GM18499 (cell line): Measurements from ENCODE around the gene TSPO.
"Not testable (repeated sequence)": the region's sequence is repeated elsewhere in the genome, so short reads cannot be mapped to it uniquely, and the experiment has no call there.

Source experiments
- ATAC-seq: cut with Tn5 transposase; IDR thresholded peaks from one replicate; pipeline ENCODE4 v1.9.1; 2021; ENCODE audit warnings: moderate number of reproducible peaks; ENCODE audit not compliant: insufficient read depth, unreplicated experiment

The TSPO gene

DNA sequence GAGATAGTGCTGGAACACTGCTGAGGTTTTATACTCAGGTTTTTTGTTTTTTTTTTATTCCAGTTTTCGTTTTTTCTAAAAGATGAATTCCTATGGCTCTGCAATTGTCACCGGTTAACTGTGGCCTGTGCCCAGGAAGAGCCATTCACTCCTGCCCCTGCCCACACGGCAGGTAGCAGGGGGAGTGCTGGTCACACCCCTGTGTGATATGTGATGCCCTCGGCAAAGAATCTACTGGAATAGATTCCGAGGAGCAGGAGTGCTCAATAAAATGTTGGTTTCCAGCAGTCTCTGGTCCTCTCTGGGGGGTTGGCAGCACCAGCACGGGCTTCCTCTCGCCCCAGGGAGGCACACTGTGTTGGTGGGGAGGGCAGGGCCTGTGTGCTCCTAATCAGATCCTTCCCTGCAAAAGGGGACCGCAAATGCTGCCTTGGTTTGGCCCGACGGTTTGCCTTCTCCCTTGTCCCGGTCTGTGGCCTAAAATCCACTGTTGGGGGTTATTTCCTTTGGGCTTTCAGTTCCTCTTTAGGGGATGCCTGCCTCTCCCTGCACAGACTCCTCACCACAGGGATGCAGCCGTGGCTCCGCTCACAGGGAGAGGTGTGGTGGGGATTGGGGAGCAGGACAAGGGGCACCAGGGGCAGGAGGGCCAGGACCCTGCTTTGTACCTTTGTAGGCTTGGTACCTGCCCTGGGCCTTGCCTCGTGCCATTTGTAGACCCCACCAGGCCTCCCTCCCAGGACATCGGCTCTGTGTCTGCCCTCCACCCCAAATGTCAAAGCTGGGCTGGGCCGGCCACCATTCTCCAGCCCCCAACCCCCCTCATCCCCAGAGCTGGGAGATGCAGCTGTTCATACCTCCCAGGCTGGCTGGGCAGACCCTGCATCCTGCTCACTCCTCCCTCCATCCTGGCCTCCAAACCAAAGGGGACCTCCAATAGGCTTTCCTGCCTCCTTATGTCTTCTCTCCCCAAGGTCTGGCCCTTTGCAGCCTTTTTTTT, 21.6 kb upstream of the TSPO start:
- no peak for ATAC-seq

DNA sequence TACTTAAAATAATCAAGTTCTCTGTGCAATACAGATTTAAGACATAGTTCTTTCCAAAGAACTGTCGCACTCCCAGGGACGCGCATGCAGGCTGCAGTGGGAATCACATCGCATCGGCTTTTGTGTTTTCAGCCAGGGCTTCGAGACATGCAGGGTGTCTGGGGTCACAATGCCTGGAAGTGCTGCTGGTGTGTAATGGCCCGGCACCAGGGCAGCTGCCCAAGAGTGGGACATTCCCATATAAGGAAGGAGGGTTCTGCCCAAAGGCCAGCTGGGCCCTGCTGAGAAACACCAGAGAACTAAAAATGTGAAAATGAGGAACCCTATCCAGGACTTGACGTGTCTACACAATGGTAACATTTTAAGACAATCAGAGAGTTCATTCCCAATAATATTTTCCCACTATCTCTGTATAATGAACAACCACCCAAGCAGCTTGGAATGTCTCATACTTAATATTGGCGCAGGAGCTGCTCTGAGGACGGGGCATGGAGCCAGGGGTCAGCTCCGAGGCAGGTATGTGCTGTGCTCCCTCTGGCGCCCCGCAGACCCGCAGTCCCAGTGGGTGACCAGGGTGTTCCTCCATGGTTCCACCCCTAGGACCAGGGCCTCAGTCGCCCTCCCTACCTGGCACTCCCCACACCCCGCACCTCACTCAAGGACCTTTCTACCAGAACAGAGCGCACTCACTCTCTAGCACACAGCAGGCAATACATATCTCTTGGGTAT, 19.4 kb upstream of the TSPO start:
- no peak for ATAC-seq

DNA sequence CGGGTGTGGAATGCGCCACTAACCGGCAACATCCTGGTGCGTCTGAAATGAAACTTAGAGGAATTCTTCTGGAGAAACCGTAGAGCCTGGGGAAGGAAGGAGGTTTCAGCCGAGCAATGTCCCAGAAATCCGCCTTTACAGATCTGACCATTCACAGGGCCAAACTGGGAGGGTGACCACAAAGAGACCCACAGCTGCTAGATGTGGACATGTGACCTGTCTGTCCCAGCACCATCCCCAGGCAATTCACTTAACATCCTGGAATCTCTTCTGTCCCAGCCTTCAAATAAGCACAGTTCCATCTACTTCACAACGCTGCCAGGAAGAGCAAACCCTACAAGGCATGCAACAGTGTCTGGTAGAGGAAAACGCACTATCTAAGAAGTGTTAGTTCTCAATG, 18.0 kb upstream of the TSPO start:
- no peak for ATAC-seq

DNA sequence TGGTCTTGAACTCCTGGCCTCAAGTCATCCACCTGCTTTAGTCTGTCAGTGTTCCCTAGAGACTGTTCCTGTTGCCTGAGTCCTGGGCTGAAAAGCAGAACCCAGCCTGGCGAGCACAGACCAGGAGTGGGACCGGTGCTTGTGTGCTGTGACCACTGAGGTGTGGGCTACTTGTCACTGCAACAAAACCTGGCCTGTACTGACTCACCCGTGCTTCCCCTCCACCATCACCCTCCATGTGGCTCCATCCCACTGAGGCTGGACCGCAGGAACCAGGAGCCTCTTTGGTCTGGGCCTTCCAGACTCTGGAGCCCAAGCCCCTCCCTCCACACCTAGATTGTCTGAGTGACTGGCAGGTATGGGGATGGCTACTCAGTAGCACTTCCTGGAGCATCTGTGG, 16.8 kb upstream of the TSPO start:
- no peak for ATAC-seq

DNA sequence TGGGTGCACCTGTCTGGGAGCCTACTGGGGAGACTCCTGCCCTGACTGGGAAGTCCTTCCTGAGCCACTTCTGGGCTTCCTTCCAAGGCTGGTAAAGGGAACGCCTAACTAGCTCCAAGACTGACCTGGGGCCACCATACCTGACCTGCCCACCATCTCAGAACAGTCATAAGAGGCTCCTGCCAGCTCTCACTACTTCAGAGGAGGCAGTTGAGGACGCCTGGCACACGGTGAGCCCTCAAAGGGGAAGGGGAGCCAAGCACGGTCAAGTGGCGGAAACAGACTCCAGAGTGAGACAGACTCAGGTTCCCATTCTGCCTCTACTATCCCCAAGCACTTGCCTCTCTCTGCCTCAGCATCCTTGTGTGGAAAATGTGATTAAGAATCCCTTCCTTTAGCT, 15.8 kb upstream of the TSPO start:
- no peak for ATAC-seq

DNA sequence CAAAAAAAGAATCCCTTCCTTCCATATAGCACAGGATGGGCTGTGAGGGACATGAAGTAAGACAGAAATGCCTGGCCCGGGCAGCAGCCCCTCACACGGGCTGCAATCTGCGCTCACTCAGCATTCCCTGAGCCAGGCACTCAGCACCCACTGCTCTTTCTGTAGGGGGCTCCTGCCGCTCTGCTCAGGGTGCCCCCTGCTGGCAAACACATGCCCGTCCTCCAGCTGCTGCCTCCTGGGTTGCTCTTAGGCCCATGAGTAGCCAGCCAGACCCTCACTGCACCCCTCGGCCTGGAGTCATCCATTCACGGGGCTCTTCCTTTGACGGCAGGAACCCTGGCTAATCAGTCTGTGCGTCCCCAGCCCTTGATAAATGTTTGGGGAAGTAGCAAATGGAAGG, 15.1 kb upstream of the TSPO start:
- no peak for ATAC-seq

DNA sequence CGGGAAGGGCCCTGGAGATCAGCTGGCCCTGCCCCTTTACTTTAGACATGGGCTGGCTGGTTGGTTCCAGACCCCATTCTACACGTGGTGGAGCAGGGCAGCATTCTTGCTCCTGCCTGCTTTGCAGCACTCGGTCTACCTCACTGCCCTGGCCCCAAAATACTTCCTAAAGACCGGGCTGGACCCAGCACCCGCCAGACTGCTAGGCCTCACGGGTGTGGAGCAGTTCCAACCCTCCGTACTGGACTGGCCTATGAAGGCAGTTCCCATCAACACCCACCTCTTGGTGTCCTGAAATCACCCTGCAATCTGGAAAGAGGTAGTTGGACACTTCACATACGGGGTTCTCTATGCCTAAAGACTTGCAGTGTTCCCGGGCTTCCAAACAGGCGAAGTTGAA, 14.6 kb upstream of the TSPO start:
- ATAC-seq = no peak

DNA sequence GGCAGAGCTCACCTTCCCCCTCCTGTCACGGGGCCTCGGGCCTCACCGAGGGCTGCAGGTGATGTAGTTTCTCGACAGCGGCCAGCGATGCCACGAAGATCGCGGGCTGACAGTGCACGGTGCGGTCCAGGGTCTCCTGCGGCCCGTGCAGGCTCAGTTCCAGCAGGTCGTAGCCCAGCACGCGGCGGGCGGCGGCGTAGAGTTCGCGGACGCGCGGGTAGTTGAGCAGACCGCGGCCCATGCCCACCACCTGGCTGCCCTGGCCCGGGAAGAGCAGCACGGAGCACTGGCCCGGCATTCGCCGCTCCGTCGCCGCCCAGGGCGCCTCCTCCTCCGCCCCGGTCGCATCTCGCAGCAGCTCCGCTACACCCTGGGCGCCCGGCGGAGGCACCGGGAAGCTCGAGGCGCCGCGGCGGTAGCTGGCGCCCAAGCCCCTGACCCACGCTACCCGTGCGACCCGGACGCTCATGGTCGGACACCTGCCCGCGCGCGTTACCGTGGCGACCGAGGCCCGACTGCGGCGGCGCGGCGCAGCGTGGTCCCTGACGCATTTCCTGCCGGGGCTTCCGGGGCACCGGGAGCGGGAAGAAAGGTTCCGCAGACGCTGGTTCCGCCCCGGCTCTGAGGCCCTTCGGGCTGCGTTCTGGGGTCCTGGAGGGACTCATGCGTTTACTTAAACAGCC, 8.3 kb upstream of the TSPO start, which contains the start of gene MCAT:
TSS of gene MCAT (minus strand) at position 519 of the 683 bp plus-strand sequence. CDS start at position 469, 50 bp downstream.
- no peak for ATAC-seq

DNA sequence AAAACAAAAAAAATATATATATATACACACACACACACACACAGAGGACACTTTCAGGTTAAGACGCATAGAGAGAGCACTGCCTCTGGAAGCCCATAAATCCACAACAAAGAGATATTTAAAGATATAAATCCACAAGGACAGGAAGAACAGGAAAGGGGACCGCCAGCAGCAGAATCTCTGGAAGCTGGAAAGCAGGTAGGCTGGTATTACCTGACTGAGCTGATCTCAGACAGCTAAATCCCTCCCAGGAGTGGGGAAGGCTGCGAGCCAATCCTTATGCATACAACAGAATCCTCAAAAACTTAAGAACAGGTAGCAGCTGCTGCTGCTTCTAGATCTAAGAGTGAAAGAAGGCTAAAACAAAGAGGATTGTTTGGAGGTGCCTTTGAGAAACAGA, 6.4 kb upstream of the TSPO start:
- ATAC-seq = no peak

DNA sequence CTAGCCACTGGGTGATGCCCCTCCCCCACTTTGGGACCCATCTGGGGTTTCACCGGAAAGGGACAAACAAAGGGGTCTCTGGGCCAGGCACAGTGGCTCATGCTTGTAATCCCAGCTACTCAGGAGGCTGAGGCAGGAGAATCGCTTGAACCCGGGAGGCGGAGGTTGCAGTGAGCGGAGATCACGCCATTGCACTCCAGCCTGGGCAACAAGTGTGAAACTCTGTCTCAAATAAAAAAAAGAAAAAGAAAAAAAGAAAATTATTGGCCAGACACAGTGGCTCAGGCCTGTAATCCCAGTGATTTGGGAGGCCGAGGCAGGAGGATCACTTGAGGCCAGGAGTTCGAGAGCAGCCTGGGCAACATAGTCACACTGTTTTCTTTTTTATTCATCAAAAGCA, 6.0 kb upstream of the TSPO start:
- ATAC-seq = not testable (repeated sequence)

DNA sequence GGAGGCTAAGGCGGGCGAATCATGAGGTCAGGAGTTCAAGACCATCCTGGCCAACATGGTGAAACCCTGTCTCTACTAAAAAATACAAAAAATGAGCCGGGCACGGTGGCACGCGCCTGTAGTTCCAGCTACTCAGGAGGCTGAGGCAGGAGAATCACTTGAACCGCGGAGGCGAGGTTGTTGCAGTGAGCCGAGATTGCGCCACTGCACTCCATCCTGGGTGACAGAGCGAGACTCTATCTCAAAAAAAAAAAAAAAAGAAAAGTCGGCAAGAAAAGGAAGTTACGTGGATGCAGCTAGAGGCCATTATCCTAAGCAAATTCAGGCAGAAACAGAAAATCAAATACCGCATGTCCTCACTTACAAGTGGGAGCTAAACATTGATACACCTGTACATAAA, 5.0 kb upstream of the TSPO start:
- ATAC-seq = not testable (repeated sequence)

DNA sequence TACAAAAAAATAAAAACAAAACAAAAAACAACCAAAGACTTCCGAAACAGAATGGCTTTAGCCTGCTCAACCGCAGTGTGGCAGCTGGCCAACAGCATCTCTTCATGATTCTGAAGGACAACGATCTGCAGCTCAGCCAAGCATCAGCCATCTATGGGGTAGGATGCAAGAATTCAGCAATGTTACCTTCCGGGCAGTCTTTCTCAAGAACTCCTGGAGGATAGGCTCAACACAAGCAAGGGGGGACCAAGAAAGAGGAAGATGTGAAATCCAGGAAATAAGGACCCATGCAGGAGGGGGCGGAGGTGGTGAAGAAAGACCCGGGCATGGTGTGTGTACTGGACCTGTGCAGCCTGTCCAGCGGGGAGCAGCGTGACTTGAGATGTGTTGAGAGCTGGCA, 3.5 kb upstream of the TSPO start:
- no peak for ATAC-seq

DNA sequence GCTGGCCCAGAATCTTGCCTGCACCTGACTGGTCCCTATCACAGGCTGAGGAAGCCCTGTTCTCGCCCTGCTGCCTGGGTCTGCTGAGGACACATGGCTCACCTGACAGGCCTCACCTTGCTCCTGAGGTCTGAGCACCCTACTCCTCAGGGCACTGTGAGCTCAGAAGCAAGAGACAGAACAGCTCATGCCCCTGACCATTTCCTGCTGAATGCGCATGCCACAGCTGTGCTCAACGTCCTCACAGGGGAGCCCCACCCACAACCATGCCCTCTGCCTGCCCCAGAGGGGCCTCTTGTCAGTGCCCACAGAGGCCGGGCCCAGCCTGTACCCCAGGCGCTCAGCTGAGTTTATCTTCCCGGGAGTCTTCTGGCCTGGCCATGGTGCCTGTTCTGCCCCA, 2.8 kb upstream of the TSPO start:
- no peak for ATAC-seq

DNA sequence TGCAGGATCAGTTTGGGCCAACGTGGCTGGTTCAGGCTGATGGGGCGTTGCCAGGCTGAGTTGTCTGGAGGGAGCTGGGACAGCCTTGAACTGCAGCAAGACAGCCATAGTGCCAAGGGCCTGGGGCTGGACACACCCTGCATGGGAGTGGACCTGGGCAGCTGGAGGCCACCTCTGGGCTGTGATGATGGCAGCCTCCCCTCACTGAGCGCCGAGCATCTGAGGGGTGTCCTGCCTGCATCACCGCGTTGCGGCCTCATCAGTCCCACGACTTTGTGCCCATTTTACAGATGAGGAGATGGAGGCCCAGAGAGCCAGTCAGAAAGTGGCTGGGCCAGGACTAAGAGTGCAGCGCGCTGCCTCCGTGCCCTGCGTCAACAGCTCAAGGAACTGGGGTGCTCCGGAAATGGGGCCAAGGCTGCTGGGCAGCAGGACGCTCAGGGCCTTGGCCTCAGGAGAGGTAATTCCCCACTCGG, 590 bp upstream of the TSPO start:
- ATAC-seq = no peak

DNA sequence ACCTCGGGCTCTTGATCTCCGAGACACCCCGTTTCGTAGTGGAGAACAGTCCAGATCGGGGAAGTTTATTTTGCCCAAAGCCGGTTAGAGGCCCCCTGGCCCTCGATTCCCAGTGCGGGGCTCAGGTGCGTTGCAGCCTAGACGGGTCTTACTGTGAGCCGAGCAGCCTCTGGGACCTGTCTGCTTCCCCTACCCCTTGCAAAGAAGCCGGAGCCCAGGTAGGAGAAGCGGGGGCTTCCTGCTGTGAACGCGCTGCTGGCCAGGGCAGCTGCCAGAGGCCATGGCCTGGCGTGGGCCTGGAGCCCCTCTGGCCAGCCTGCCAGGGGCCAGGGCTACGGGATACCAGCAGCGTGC, 621 bp downstream of the TSPO start:
- ATAC-seq = no peak

DNA sequence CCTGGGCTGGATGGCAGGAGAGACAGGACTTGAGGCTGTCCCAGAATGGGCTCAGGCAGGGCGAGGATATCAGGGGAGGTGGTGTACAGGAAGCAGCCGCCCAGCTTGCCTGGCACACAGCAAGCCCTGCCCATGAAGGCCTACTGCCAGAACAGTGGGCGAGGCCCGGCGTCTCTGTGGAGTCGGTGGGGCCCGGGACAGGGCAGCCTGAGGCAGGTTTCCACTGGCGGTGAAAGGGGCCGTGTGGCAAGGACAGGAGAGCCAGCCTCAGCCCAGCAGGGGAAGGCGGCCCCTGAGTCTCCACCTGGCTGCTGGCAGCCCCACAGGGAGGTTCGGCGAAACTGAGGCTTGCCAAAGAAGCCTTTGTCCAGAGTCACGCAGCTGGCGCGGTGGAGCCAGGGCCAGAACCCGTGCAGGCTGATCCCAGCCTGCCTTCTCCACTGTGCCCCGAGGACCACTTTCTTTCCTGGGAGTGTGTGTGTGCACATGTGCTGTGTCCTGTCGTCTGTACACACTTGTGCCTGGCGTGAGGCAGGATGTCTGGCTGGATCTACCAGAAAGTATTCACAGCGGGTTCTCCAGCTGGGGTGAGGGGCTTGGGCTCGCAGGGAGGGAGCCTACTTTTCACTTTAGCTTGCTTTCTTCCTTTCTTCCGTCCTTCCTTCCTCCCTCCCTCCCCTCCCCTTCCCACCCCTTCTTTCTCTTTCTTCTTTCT, 1.2 kb downstream of the TSPO start:
- ATAC-seq = no peak

DNA sequence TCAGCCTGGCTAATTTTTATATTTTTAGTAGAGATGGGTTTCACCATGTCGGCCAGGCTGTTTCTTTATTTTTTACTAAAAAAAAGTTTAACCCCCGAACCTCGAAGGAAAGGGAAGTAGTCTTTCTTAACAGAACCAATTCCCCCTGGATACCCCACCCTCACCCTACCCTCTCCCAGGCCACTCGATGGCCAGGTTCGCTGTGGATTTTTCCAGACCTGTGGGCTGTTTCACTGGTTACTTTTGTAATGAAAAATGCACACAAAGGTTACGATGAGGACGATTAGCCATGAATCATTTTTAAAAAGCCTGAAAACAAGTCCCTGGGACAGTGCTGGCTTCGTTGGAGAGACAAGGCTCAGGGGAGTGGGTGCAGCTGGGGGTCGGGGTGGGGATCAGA, 2.5 kb downstream of the TSPO start:
- ATAC-seq = no peak

DNA sequence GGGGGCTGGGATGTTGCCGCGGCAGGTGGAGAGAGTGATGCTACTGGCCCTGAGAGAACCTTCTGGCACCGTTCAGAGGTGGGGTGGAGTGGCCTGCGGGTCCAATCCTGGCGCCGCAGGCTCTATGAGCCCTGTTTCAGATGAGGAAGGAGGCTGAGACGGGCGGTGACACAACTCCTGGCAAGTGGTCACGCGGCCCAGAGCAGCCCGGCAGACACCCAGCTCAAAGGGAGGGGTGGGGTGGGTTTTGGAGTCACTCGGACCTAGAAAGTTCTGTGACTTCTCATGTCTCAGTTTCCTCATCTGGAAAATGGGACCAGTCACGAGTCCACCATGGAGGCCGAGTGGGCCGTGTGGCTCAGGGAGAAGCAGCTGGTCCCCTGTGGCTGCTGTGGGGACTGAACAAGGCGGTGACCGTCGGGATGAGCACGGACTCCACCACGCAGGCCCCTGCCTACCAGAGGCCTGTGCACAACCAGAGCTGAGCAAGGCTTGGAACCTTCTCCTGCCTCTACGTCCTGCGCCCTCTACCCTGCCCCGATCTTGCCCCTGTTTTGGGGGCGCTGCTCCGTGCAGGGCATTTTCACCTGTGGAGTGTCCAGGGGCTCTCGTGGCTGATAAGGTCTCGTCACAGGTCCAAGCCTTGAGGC, 3.7 kb downstream of the TSPO start:
- ATAC-seq = no peak

DNA sequence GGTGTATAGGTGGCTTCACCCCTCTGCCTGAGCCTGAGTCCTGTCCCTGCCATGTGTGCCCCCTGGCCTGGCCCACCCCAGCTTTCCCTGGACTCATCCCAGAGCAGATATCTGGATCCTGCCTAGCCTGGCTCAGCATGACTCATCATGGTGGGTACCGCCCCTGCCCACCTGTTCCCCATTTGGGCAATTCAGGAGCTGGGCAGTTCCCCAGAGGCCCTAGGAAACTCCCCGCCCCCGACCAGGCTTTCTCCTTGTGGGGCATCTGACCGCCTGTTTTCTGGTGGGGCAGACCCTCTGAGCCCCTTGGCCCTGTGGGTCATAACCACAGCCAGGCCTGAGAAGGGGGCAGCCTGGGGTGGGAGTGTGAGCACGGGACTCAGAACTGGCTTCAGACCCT, 4.4 kb downstream of the TSPO start:
- ATAC-seq = no peak

DNA sequence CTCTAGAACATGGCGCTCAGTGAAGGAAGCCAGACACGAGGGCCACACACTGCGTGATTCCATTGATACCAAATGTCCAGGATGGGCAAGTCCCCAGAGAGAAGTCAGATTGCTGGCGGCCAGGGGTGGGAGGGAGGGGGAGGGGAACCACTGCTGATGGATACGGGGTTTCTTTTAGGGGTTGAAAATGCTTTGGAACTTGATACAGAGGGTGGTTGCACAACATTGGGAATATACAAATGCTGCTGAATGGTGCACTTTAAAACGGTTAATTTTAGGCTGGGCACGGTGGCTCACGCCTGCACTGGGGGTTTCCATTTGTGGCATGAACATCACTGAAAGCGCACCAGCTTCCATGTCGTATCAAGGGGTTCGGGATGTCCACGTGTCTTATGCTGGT, 5.1 kb downstream of the TSPO start:
- ATAC-seq = no peak
